NCI-H1092 treated with DMSO at 0.1 percent for 48 hours (cell line): Measurements from ENCODE around the gene LSP1.
"Not testable (repeated sequence)": the region's sequence is repeated elsewhere in the genome, so short reads cannot be mapped to it uniquely, and the experiment has no call there.

Source experiments
- DNase-seq: peaks from one replicate; lab custom pipeline; 2025; lab: John Stamatoyannopoulos, UW

LSP1 gene

GRCh38 chr11:1852877-1853276, at the start of gene LSP1:
TSS of gene LSP1 (plus strand) at chr11:1853084. CDS start at chr11:1853145, 61 bp downstream.
- DNase-seq, result no peak

- DNase-seq, result no peak
These were observed 49.6 kb upstream of the LSP1 start for GRCh38 chr11:1803246-1803645.

- DNase-seq, result not testable (repeated sequence)
These were observed 48.9 kb upstream of the LSP1 start for GRCh38 chr11:1803835-1804519.

- DNase-seq, result no peak
These were observed 47.4 kb upstream of the LSP1 start for GRCh38 chr11:1805525-1805924.

- DNase-seq, result no peak
These were observed 45.5 kb upstream of the LSP1 start for GRCh38 chr11:1807264-1807995.

GRCh38 chr11:1810761-1811160, 42.1 kb upstream of the LSP1 start:
- DNase-seq, result no peak

GRCh38 chr11:1812274-1812673, 40.6 kb upstream of the LSP1 start:
- DNase-seq, result no peak

GRCh38 chr11:1812801-1813200, 40.1 kb upstream of the LSP1 start:
- no peak for DNase-seq

GRCh38 chr11:1813356-1813755, 39.5 kb upstream of the LSP1 start:
- DNase-seq, result not testable (repeated sequence)

- no peak for DNase-seq
These were observed 38.2 kb upstream of the LSP1 start for GRCh38 chr11:1814691-1815090.

GRCh38 chr11:1815311-1815710, 37.6 kb upstream of the LSP1 start:
- no peak for DNase-seq

GRCh38 chr11:1815751-1816150, 37.1 kb upstream of the LSP1 start:
- DNase-seq, result no peak

GRCh38 chr11:1817000-1817399, 35.9 kb upstream of the LSP1 start:
- DNase-seq, result no peak

- no peak for DNase-seq
These were observed 35.4 kb upstream of the LSP1 start for GRCh38 chr11:1817511-1817910.

- no peak for DNase-seq
These were observed 33.8 kb upstream of the LSP1 start for GRCh38 chr11:1819074-1819473.

GRCh38 chr11:1820463-1821325, 32.2 kb upstream of the LSP1 start:
- no peak for DNase-seq

- no peak for DNase-seq
These were observed 31.3 kb upstream of the LSP1 start for GRCh38 chr11:1821562-1821961.

GRCh38 chr11:1822648-1823375, 30.1 kb upstream of the LSP1 start:
- no peak for DNase-seq

- DNase-seq, result no peak
These were observed 29.3 kb upstream of the LSP1 start for GRCh38 chr11:1823376-1824220.

- DNase-seq, result no peak
These were observed 28.5 kb upstream of the LSP1 start for GRCh38 chr11:1824221-1825038.
